Stimulated activated CD4-positive, alpha-beta T cell treated with anti-CD3 and anti-CD28 coated beads, Interleukin-2, amount 100 ng/mL, for 24 hours (primary cell): ENCODE results near the gene SPATA7.
"Not testable (repeated sequence)": the region's sequence is repeated elsewhere in the genome, so short reads cannot be mapped to it uniquely, and the experiment has no call there.

ENCODE experiments used
- DNase-seq, 2 donors: peaks; one replicate each; pipeline ENCODE4 v3.0.0-alpha.2; 2020

SPATA7 gene

DNA sequence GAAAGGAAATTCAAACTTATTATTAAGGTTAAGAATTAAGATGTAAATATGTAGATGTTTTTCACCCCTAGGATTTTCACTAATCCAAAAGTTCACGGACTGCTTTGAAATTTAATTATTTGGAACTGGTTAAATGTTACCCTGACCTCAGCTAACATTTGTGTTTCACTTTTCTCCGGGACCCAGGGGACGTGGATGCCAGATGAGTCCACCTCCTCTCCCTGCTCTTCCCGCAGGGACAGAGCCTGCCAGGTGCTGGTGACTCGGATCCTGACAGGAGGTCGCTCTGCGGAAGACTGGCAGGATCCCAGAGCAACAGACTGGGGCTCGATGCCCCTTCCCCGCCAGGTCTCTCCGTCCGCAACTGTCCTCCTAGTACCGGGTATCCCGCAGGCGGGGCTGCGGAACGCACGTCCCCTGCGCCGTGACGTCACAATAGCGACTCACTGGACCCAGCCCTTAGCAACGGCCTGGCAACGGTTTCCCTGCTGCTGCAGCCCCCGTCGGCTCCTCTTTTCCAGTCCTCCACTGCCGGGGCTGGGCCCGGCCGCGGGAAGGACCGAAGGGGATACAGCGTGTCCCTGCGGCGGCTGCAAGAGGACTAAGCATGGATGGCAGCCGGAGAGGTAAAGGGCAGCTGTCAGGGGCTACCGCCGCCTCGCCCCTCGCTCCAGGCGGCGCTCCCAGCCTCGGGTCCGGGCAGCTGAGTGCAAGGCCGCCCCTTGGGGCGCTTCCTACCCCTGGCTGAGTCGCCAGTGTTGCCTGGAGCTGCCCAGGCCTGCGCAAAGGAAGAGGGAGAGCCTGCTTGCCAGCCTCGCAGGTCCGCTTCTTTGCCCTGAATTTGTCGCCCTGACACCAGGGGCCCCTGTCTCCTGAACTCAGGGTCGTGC, at the start of gene SPATA7:
Gene SPATA7 (plus strand): TSS at position 446 of the 890 bp plus-strand sequence. CDS start 162 bp downstream, at position 608.
- peak; percentile 83 to 91 for DNase-seq

DNA sequence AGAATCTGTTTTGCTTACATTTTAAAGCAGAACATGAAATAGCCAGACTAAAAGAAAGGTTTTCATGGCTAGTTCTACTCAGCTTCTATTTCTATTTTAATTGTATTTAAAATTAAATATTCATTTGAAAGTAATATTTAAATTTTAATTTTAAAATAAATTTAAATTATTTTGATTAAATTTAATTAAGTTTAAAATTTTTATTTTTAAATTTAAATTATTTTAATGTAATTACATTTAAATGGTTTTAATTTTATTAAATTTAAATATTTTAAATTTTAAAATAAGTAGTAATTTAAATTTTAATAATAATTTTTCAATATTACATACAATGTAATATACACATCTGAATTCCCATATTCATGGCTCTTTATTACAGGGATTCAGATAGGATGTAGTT, 45.1 kb upstream of the SPATA7 start:
- no peak for DNase-seq

DNA sequence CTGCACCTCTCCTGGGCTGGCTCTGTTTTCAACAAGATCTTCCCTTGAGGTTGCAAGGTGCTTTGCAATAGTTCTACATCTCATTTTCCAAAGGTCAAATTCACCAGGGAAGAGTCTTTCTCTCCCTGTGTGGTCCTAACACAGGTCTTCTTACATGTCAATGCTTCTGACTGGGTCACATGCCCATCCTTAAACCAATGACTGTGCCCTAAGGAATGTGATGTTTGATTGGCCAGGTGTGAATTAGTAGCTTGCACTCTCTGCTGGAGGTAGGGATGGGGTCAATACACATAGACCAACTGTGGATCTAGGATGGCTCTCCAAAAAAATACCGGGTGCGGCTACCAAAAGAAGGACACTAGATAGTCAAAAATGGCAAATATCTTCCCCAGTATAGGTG, 42.5 kb upstream of the SPATA7 start:
- DNase-seq = no peak

GRCh38 chr14:88346048-88346639, 39.3 kb upstream of the SPATA7 start:
- DNase-seq = no peak

DNA sequence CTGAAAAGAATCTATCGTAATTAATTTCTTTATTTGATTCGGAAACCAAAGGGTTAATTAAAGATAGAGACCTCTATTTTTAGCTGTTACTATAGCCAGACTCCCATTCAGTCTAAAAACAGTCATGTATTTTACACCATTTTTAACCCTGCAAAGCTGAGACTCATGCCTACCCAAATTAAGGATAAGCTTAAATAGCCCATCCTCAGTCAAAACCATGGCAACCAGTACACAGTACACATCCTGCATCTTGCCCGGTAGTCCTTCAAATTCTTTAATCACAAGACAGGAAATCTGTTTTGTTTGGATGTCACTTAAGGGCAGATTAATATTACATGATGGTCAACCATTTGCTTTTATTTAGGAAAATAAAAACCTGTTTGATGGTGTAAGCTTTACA, 36.9 kb upstream of the SPATA7 start:
- no peak for DNase-seq

DNA sequence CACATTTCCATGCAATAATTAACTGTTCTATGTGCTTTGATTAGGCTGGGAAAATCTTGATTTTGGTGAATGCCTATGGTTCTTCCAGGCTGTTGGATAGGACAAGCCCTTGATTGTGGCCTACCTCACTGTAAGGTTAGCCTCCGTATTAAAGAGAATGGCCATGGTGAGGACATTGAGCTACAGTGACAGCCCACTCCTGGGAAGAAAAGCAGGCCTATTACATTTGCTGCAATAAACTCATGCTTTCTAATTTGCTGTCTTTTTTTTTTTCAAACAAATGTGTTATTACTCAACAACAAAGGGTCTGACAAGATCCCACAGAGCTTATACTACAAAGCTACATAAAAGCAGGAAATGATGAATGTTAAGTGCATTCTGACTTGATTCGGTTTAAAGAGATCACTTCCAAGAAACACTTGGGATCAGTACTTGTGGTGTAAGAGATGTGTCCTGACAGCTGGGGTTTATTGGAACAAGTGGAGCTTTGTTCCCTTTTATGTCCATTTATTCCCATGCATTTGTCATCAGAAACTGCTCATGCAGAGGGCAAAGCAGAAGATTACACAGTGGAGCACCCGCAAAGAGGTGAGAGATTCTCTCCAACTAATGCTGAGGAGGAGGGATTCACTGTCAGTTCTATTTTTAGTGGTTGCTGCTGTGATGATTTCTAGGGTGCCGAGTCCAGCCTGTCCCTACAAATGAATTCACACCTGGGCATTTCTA, 33.3 kb upstream of the SPATA7 start:
- no peak for DNase-seq

DNA sequence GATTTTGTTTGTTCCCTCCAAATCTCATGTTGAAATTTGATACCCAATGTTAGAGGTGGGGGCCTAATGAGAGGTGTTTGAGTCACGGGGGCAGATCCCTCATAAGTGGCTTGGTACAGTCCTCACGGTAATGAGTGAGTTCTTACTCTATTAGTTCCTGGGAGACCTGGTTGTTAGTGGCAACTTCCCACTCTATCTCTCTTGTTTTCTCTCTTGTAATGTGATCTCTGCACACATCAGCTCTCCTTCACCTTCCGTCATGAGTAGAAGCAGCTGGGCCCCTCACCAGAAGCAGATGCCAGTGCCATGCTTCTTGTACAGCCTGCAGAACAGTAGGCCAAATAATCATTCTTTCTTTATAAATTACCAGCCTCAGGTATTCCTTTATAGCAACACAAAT, 32.8 kb upstream of the SPATA7 start:
- DNase-seq = no peak

- DNase-seq = no peak
Measured at GRCh38 chr14:88354358-88354757, 31.1 kb upstream of the SPATA7 start.

DNA sequence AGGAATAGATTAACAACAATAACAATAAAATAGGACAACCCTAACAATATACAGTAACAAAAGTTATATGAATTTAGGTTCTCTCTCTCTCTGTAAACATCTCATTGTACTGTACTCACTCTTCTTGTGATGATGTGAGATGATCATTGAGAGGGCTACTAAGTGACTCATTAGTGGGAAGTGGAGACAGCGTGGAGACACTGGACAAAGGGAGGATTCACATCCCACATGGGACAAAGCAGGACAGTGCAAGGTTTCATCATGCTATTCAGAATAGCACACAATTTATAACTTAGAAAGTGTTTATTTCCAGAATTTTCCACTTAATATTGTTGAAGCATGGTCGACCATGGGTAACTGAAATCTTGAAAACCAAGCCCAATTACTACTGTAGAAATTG, 26.0 kb upstream of the SPATA7 start:
- no peak for DNase-seq

- no peak for DNase-seq
Measured at GRCh38 chr14:88363644-88364043, 21.8 kb upstream of the SPATA7 start.

DNA sequence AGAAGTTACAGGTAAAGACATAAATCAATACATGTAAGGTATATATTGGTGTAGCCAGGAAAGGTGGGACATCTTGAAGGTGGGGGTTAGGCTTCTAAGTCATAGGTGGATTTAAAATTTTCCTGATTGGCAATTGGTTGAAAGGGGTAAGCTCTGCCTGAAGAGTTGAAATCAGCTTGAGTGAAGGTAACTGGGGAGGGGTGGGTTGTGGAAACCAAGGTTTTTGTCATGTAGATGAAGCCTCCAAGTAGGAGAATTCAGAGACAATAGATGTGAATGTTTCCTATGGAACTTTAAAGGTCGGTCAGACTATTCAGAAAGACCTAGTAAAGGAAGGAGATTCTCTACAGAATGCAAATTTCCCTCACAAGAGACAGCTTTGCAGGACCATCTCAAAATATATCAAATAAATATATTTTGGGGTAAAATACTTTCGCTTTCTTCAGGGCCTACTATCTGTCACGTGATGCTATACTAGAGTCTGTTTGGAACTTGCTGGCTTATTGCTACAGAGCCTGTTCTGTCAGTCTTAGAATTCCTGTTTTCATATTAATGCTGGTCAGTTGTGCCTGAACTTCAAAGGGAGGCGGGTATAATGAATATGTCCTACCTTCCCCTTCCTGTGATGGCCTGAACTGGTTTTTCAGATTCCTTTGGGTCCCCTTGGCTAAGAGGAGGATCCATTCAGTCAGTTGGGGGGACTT, 20.6 kb upstream of the SPATA7 start:
- no peak for DNase-seq

DNA sequence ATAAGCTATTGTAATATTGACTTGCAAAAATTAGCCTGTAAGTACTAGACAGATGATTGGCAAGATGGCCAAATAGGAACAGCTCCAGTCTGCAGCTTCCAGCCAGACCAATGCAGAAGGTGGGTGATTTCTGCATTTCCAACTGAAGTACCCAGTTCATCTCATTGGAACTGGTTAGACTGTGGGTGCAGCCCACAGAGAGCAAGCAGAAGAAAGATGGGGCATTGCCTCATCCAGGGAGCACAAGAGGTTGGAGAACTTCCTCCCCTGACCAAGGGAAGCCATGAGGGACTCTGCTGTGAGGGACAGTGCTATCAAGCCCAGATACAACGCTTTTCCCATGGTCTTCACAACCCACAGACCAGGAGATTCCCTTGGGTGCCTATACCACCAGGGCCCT, 16.0 kb upstream of the SPATA7 start:
- no peak for DNase-seq

DNA sequence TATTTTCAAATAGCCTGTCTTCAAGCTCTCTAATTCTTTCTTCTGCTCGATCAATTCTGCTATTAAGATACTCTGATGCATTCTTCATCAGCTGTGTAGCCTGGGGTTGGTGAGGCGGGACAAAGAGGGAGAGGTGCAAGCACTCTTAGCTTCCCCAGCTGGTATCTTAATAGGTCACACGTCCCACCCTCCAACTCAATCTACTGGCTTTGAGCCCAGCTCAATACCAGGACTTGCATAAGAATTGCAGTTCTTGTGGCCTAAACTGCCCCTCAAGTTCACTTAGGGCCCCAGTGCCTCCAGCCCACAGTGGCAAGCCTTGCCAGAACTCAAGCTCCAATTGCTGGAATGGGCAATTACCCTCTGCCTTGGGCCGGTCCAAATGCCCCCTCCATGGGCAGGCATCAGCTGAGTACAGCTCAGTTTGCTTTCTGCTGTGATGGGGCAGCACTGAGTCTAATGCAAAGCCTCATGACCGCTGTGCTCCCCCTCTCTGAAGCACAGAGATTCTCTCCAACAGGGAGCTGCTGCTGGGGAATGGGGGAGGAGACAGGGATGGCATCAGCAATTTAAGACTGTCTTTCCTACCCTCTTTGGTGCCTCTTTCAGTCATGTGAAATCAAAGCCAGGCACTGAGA, 5.6 kb upstream of the SPATA7 start:
- DNase-seq = no peak

- DNase-seq = no peak
Measured at GRCh38 chr14:88380405-88380804, 5.1 kb upstream of the SPATA7 start.

DNA sequence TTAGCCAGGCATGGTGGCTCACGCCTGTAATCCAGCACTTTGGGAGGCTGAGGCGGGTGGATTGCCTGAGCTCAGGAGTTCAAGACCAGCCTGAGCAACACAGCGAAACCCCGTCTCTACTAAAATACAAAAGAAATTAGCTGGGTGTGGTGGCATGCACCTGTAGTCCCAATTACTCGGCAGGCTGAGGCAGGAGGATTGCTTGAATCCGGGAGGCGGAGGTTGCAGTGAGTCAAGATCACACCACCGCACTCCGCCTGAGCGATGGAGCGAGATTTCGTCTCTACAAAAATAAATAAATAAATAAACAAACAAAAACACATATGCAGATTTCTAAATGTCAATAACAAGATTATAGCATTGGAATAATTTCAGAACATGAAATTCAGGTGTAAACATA, 3.8 kb upstream of the SPATA7 start:
- not testable (repeated sequence) for DNase-seq

GRCh38 chr14:88384718-88385117, 739 bp upstream of the SPATA7 start:
- no peak for DNase-seq

DNA sequence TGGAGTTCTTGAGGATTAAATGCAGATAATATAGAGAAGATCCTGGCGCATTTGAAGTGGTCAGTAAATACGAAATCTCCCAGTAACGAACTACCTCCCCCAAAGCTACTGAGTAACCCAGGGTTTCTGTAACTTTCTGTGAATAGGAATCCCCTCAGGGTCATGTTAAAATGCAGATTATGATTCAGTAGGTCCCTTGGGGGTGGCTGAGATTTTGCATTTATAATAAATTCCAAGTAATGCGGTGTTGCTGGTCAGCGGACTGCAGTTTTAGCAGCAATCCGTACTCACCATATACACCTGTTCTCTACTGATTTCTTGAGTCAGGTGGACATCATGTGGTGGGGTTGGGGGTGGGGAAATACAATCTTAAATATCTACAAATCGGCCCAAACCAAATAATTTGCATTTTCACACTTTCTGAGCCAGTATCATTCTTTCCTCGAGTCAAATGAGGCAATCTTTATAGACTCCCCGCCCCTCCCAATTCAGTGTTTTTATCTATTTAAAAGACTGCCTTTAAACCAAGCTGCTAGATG, 868 bp downstream of the SPATA7 start:
- no peak for DNase-seq

- no peak for DNase-seq
Measured at GRCh38 chr14:88388741-88389282, 3.4 kb downstream of the SPATA7 start.

- DNase-seq = no peak
Measured at GRCh38 chr14:88392609-88393008, 7.2 kb downstream of the SPATA7 start.

GRCh38 chr14:88411039-88411438, 25.6 kb downstream of the SPATA7 start:
- no peak for DNase-seq

GRCh38 chr14:88417594-88417993, 32.1 kb downstream of the SPATA7 start:
- DNase-seq = no peak

GRCh38 chr14:88420187-88420586, 34.7 kb downstream of the SPATA7 start:
- no peak for DNase-seq
